ENCODE data around the gene ARSG. TPM values are rescaled to one million over a fixed set of nuclear protein-coding genes. Genes with fewer than 3 reads are reported as not detected.

Gene ARSG
- polyA plus RNA-seq, 2 of the 4 experiments (the other 2 are of a cell fraction) = 0.57 to 1.7 TPM

- no peak overlapping the region for H3K27ac ChIP-seq
- ChIA-PET CTCF (interaction anchor here (1.6 to 3.8 kb wide), 4 partner anchors 23 to 110 kb away, joined by 3 to 15 read pairs (median 6); no protein-coding TSS in a partner anchor), POLR2A (no interaction called here)
- DNase-seq (ENCODE audit: low read depth in 1 of 2, low spot score in 1 of 2) (no peak), FAIRE-seq (no peak), ATAC-seq (no peak)
- no peak overlapping the region for H3K4me2 ChIP-seq
- 38% methylated on average over 5 of the region's 5 CpGs for WGBS (ENCODE audit: missing lambda C conversion rate)
- H3K4me1 ChIP-seq = no peaks in the 10 kb centered on the region
- no peaks in the 10 kb centered on the region for H3K9me3 ChIP-seq
- TF ChIP-seq RCOR1 (IDR thresholded peaks at IDR 0.05; ENCODE audit: low read depth, low read length) (no peak), KDM5A (IDR thresholded peaks at IDR 0.05) (no peak), JUNB (IDR thresholded peaks at IDR 0.05) (no peak), ATOH8 (CRISPR knock-in tag; IDR thresholded peaks at IDR 0.05; ENCODE audit: low read depth) (no peak), TFCP2L1 (CRISPR knock-in tag; IDR thresholded peaks at IDR 0.05) (no peak), EHMT2 (IDR thresholded peaks at IDR 0.05; ENCODE audit: low read depth) (no peak), NR3C1 (IDR thresholded peaks at IDR 0.05) (no peak), HES2 (IDR thresholded peaks at IDR 0.05) (no peak), REST (IDR thresholded peaks at IDR 0.05) (no peak), ESRRA (IDR thresholded peaks at IDR 0.05; ENCODE audit: borderline replicate concordance, low read length) (no peak), HEYL (CRISPR knock-in tag; IDR thresholded peaks at IDR 0.05) (no peak), ZFP36 (IDR thresholded peaks at IDR 0.05; ENCODE audit: borderline replicate concordance, partially characterized antibody) (no peak), ZC3H11A (IDR thresholded peaks at IDR 0.05) (no peak), RFX5 (IDR thresholded peaks at IDR 0.05) (no peak), POLR2AphosphoS2 (conservative IDR thresholded peaks at IDR 0.05; ENCODE audit: low read length) (no peak), HOXB13 (CRISPR knock-in tag; IDR thresholded peaks at IDR 0.05; ENCODE audit: low read depth) (no peak), FOSL2 (IDR thresholded peaks at IDR 0.05) (no peak), FOSL2 (CRISPR knock-in tag; IDR thresholded peaks at IDR 0.05) (no peak), NFE2L2 (conservative IDR thresholded peaks at IDR 0.05; ENCODE audit: low read length) (no peak), POLR2A (IDR thresholded peaks at IDR 0.05; ENCODE audit: low read length) (no peak)
- H3K4me3 ChIP-seq = no peak overlapping the region
These were observed 34.7 kb downstream of the ARSG start for GRCh38 chr17:68325961-68326360.

- no peaks in the 10 kb centered on the region for H3K9me3 ChIP-seq
- DNase-seq (ENCODE audit: low read depth in 1 of 2, low spot score in 1 of 2) (no peak), ATAC-seq (peak in 1 of 2 experiments; percentile 24; a peak in 1 of 6 replicates), FAIRE-seq (no peak)
- CTCF ChIA-PET = interaction anchor here (0.6 to 3.8 kb wide), 6 partner anchors 24 to 1050 kb away, joined by 3 to 15 read pairs (median 4); no protein-coding TSS in a partner anchor
- no peaks in the 10 kb centered on the region for H3K4me1 ChIP-seq
- 30% methylated on average over 5 of the region's 5 CpGs for WGBS (ENCODE audit: missing lambda C conversion rate)
- H3K4me3 ChIP-seq = no peak overlapping the region
- POLR2A ChIA-PET = no interaction called here
- TF ChIP-seq GATA3 (IDR thresholded peaks at IDR 0.05; ENCODE audit: borderline replicate concordance) (no peak), RFX5 (IDR thresholded peaks at IDR 0.05) (no peak), FOSL2 (IDR thresholded peaks at IDR 0.05) (no peak), FOSL2 (CRISPR knock-in tag; IDR thresholded peaks at IDR 0.05) (peak; percentile 13; the same call in 1 of the 2 replicates), NFE2L2 (conservative IDR thresholded peaks at IDR 0.05; ENCODE audit: low read length) (no peak), SMC3 (IDR thresholded peaks at IDR 0.05) (no peak), POLR2A (IDR thresholded peaks at IDR 0.05; ENCODE audit: low read length) (no peak), USF2 (IDR thresholded peaks at IDR 0.05) (no peak)
- no peak overlapping the region for H3K4me2 ChIP-seq
- no peak overlapping the region for H3K27ac ChIP-seq
These were observed 35.4 kb downstream of the ARSG start for GRCh38 chr17:68326681-68327080.
